HepG2 (cell line): ENCODE results near the gene CPXM2. TPM values are rescaled to one million over a fixed set of nuclear protein-coding genes. Genes with fewer than 3 reads are reported as not detected.

ENCODE experiments used
- ATAC-seq: fragments of 200-7000 bp; cut with Tn5 transposase; 3 replicates; pipeline ENCODE4 v1.9.1; 2020; ENCODE audit warnings: mild to moderate bottlenecking, moderate library complexity
- BruUV-seq: library from RNA; stranded (reverse); fragments of 400-500 nt; replicated peaks from 2 replicates; lab custom pipeline; 2021; lab: Mats Ljungman, UMichigan
- CTCF ChIA-PET: fragments of 300-600 bp; formaldehyde crosslinking; extraction: SDS; loops from one replicate; lab custom pipeline; 2021; ENCODE audit warnings: low total read pairs, inconsistent platforms, low intra/inter-chr PET ratio; lab: Yijun Ruan, JAX
- POLR2A ChIA-PET: fragments of 350-600 bp; sonication (Branson Sonifier 250); formaldehyde crosslinking; loops from one replicate; lab custom pipeline; 2020; ENCODE audit warnings: antibody characterized with exemption, inconsistent platforms; lab: Yijun Ruan, JAX
- DNase-seq: peaks from one replicate; pipeline ENCODE4 v3.0.0-alpha.2; 2015; ENCODE audit warnings: low spot score
- FAIRE-seq: peaks from 3 replicates; lab custom pipeline; 2011; peaks lifted over from hg19 to GRCh38; lab: Jason Lieb, UNC
- H2AFZ ChIP-seq: one replicate; pipeline ENCODE4 v1.6.1; 2011; ENCODE audit warnings: low read length, inconsistent platforms
- H3K27ac ChIP-seq: fragments of 300-600 bp; 3 replicates; pipeline ENCODE4 v1.8.0; 2011; ENCODE audit warnings: mixed run types, mild to moderate bottlenecking, mixed read lengths, low read length, inconsistent platforms; ENCODE audit not compliant: insufficient read depth; ENCODE audit errors: extremely low read length
- H3K27me3 ChIP-seq, 2 experiments: fragments of 200-600 bp in 1 of 2; 2 replicates in 1 of 2; 3 replicates in 1 of 2; pipeline versions ENCODE4 v1.6.0 to v1.8.0; 2011; ENCODE audit warnings: low read length in 2 of 2, mild to moderate bottlenecking in 2 of 2, moderate library complexity in 2 of 2, inconsistent platforms in 1 of 2; ENCODE audit not compliant: insufficient read depth in 2 of 2, control insufficient read depth in 1 of 2
- H3K36me3 ChIP-seq, 2 experiments: fragments of 200-600 bp in 1 of 2; replicated peaks in 1 of 2; 2 replicates in 1 of 2; 3 replicates in 1 of 2; pipeline versions ENCODE4 v1.5.1 to v1.8.0; 2011; ENCODE audit warnings: low read length in 2 of 2, inconsistent platforms in 1 of 2; ENCODE audit not compliant: insufficient read depth in 2 of 2, control insufficient read depth in 1 of 2
- H3K4me1 ChIP-seq: 2 replicates; pipeline ENCODE4 v1.5.1; 2012; ENCODE audit warnings: low read length, inconsistent platforms; ENCODE audit not compliant: insufficient read depth
- H3K4me2 ChIP-seq: 2 replicates; pipeline ENCODE4 v1.6.0; 2011; ENCODE audit warnings: low read depth, low read length, inconsistent platforms
- H3K4me3 ChIP-seq, 3 experiments: fragments of 200-600 bp in 1 of 3; sonication (generic), shearing (Covaris generic) in 1 of 3; replicated peaks in 1 of 3; 2 replicates each; pipeline ENCODE4 v1.5.1; 2011 to 2016; ENCODE audit warnings: low read length in 3 of 3, inconsistent platforms in 2 of 3, low read depth in 2 of 3, mild to moderate bottlenecking in 2 of 3, control low read depth in 1 of 3, mixed read lengths in 1 of 3; ENCODE audit not compliant: insufficient read depth in 1 of 3
- H3K79me2 ChIP-seq: one replicate; pipeline ENCODE4 v1.6.1; 2011; ENCODE audit warnings: low read length, inconsistent platforms; ENCODE audit not compliant: insufficient read depth
- H3K9ac ChIP-seq: 2 replicates; pipeline ENCODE4 v1.6.0; 2011; ENCODE audit warnings: mild to moderate bottlenecking, low read depth, low read length, inconsistent platforms; ENCODE audit not compliant: insufficient read depth
- H3K9me3 ChIP-seq: 2 replicates; pipeline ENCODE4 v1.5.1; 2012; ENCODE audit warnings: mild to moderate bottlenecking, low read length
- H4K20me1 ChIP-seq: 2 replicates; pipeline ENCODE4 v1.6.0; 2011; ENCODE audit warnings: inconsistent platforms, mild to moderate bottlenecking, low read length, moderate library complexity; ENCODE audit not compliant: insufficient read depth
- KDM3A ChIP-seq: IDR thresholded peaks from 2 replicates; pipeline ENCODE4 v1.6.1; 2018; ENCODE audit warnings: low read depth, missing compliant biosample characterization
- KDM5B ChIP-seq: sonication (generic); formaldehyde crosslinking; IDR thresholded peaks from 2 replicates; pipeline ENCODE4 v1.4.0; 2020; ENCODE audit warnings: missing genetic modification reagents, mild to moderate bottlenecking, borderline replicate concordance
- POGZ ChIP-seq: sonication (generic); formaldehyde crosslinking; IDR thresholded peaks from 2 replicates; pipeline ENCODE4 v1.4.0; 2020; ENCODE audit warnings: mild to moderate bottlenecking, missing genetic modification reagents
- USF2 ChIP-seq, 2 experiments: sonication (generic) in 1 of 2; formaldehyde crosslinking in 1 of 2; IDR thresholded peaks; 2 replicates each; pipeline versions ENCODE4 v1.5.1 to v1.6.1; 2011 to 2020; ENCODE audit warnings: borderline replicate concordance in 1 of 2, low read depth in 1 of 2, low read length in 1 of 2, mild to moderate bottlenecking in 1 of 2, missing genetic modification reagents in 1 of 2, moderate library complexity in 1 of 2
- ZFP82 ChIP-seq: sonication (generic); formaldehyde crosslinking; IDR thresholded peaks from 2 replicates; pipeline ENCODE4 v1.5.1; 2020; ENCODE audit warnings: mild to moderate bottlenecking, missing genetic modification reagents, borderline replicate concordance
- ZNF329 ChIP-seq: sonication (generic); formaldehyde crosslinking; IDR thresholded peaks from 2 replicates; pipeline ENCODE4 v1.9.0; 2021; ENCODE audit warnings: low read depth, mild to moderate bottlenecking, missing genetic modification reagents
- WGBS: methylation state at CpG from one replicate; pipeline ENCODE4 v1.1.6; 2017; ENCODE audit warnings: low lambda C conversion rate; 5-methylcytosine and 5-hydroxymethylcytosine counted together
- in situ Hi-C: cut with HindIII; loops from 2 replicates; pipeline ENCODE4 v1.10.0; 2017; ENCODE audit warnings: low pct_unique_long_range_greater_than_20kb; ENCODE audit not compliant: extremely low pct_ligation_motif_present
- intact Hi-C: fragments of 100-400 bp; cut with micrococcal nuclease; formaldehyde crosslinking; loops from one replicate; pipeline ENCODE4 v1.10.0; 2022; ENCODE audit not compliant: unreplicated experiment
- polyA plus RNA-seq, 8 experiments: library from polyadenylated mRNA; depleted of rRNA in 3 of 8; stranded (reverse) in 7 of 8; unstranded in 1 of 8; fragments of >200 nt; fragmentation: Illumina TruSeq in 4 of 8; extraction: Trizol in 4 of 8; gene quantifications; 2 replicates each; pipeline versions ENCODE4 v1.2.1 to v1.2.3, GENCODE V29; 2011 to 2016; ENCODE audit warnings: low read depth in 4 of 8, missing spikeins in 1 of 8, mixed read lengths in 1 of 8; ENCODE audit not compliant: insufficient read depth in 1 of 8
- total RNA-seq, 5 experiments: library from RNA; depleted of rRNA; stranded (reverse); fragments of >200 nt; fragmentation: Illumina TruSeq; extraction: Trizol; gene quantifications; 2 replicates each; pipeline ENCODE4 v1.2.3, GENCODE V29; 2016; ENCODE audit warnings: low read depth in 1 of 5
- TF ChIP-seq, protein P1 (sequence below): sonication (generic); formaldehyde crosslinking; IDR thresholded peaks from 2 replicates; pipeline ENCODE4 v1.8.0; 2022; ENCODE audit warnings: missing genetic modification reagents, mild to moderate bottlenecking, moderate library complexity, borderline replicate concordance
- TF ChIP-seq, protein P2 (sequence below): sonication (generic); formaldehyde crosslinking; IDR thresholded peaks from 2 replicates; pipeline ENCODE4 v1.9.0; 2022; ENCODE audit warnings: low read depth, missing genetic modification reagents

The CPXM2 gene
- total and polyA plus RNA-seq, 2 of the 13 experiments (the other 11 are each of a cell fraction or from before 2014, with no cell fraction given) = 0.03 TPM; not detected in 1

- in situ Hi-C loops = no loop called here
Measured at GRCh38 chr10:123754123-123754522, 137.5 kb downstream of the CPXM2 start.

More at GRCh38 chr10:123754123-123754522, 137.5 kb downstream of the CPXM2 start:
- 14% methylated on average over 3 of the region's 4 CpGs for WGBS
- no peak for TF ChIP-seq ZNF329 (CRISPR knock-in tag)
- TF ChIP-seq USF2 (IDR thresholded peaks at IDR 0.05; ENCODE audit: low read depth, low read length) = no peak
- no peak for TF ChIP-seq USF2 (CRISPR knock-in tag; IDR thresholded peaks at IDR 0.05; ENCODE audit: borderline replicate concordance)
- TF ChIP-seq KDM3A (CRISPR knock-in tag) = no peak
- no peak for TF ChIP-seq ZFP82 (CRISPR knock-in tag)
- TF ChIP-seq POGZ (CRISPR knock-in tag) = no peak
- TF ChIP-seq, protein P1, sequence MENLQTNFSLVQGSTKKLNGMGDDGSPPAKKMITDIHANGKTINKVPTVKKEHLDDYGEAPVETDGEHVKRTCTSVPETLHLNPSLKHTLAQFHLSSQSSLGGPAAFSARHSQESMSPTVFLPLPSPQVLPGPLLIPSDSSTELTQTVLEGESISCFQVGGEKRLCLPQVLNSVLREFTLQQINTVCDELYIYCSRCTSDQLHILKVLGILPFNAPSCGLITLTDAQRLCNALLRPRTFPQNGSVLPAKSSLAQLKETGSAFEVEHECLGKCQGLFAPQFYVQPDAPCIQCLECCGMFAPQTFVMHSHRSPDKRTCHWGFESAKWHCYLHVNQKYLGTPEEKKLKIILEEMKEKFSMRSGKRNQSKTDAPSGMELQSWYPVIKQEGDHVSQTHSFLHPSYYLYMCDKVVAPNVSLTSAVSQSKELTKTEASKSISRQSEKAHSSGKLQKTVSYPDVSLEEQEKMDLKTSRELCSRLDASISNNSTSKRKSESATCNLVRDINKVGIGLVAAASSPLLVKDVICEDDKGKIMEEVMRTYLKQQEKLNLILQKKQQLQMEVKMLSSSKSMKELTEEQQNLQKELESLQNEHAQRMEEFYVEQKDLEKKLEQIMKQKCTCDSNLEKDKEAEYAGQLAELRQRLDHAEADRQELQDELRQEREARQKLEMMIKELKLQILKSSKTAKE (CRISPR knock-in tag) = no peak
- TF ChIP-seq, protein P2, sequence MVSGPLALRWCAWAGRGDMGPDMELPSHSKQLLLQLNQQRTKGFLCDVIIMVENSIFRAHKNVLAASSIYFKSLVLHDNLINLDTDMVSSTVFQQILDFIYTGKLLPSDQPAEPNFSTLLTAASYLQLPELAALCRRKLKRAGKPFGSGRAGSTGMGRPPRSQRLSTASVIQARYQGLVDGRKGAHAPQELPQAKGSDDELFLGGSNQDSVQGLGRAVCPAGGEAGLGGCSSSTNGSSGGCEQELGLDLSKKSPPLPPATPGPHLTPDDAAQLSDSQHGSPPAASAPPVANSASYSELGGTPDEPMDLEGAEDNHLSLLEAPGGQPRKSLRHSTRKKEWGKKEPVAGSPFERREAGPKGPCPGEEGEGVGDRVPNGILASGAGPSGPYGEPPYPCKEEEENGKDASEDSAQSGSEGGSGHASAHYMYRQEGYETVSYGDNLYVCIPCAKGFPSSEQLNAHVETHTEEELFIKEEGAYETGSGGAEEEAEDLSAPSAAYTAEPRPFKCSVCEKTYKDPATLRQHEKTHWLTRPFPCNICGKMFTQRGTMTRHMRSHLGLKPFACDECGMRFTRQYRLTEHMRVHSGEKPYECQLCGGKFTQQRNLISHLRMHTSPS (CRISPR knock-in tag) = no peak
- TF ChIP-seq KDM5B = no peak
- no peak overlapping the region for H3K4me2 ChIP-seq
- no peaks in the 10 kb centered on the region for H3K36me3 ChIP-seq
- no TSS peak for BruUV-seq
- H3K9ac ChIP-seq = no peak overlapping the region
- DNase-seq (no peak), ATAC-seq (no peak), FAIRE-seq (no peak)
- H3K79me2 ChIP-seq = no peaks in the 10 kb centered on the region
- intact Hi-C loops = no loop called here
- ChIA-PET CTCF (no interaction called here), POLR2A (no interaction called here)
- H2AFZ ChIP-seq = no peak overlapping the region
- no peak overlapping the region for H3K4me3 ChIP-seq
- H4K20me1 ChIP-seq = no peaks in the 10 kb centered on the region
- 0 out of 2 replicates have a peak, but pooled peaks cover 2% of the 10 kb centered on the region for H3K4me1 ChIP-seq
- no peak overlapping the region for H3K27ac ChIP-seq
- peaks cover 5 to 16% of the 10 kb centered on the region in 2 experiments; a peak in 4 of 5 replicates for H3K27me3 ChIP-seq
- H3K9me3 ChIP-seq = no peaks in the 10 kb centered on the region
